ENCODE data around the gene ITPR1. TPM values are rescaled to one million over a fixed set of nuclear protein-coding genes. Genes with fewer than 3 reads are reported as not detected.

Gene ITPR1
- total RNA-seq, 1 donor from 2014 or later = 6.7 TPM

DNA sequence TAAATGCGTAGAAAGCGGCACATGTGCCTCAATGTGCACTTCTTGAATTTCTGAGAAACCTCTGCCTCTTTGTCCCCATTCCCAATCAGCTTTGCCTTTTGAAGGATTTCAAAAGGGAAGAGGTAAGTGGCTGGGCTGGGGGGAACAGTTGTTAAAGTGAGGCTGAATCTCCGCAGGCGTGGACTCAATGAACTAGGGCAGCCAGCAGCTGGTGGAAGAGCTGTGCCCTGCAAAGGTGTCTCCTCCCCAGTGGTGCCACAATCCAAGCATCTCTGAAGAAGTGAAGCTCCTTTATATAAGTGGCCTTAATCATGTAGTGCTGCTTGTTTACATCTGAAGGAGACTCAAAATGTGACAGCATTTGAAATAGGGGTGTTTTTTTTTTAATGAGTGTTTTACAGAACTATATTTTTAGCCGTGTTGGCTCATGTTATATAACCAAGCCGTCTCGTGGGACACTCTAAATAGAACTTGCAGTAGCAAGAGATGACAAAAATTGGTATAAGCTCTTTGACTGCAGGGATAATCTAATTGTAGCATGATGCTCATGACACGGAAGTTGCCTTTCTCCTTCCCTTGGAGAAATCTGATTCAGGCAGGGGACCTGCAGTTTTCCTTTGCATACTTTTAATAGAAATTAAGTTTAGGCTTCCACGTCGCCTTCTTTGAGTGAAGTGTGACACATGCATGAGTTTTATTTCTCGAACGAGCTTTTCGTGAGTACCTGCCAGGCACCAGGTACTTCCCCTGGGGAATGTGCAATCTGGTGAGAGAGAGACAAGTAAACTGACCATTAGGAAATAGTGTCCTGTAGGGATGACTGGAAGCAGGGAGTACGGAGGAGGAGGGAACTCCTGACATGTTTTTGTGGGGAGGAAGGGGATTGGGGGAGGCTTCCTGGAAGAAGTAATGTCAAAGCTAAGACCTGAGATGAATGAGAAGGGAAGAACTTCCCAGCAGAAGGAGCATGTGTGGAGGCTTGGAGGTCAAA, 306.4 kb downstream of the ITPR1 start:
- H3K9me3 Mint-ChIP-seq (ENCODE audit: unreplicated experiment) = peaks cover 4% of the 10 kb centered on the region
- peaks cover 18% of the 10 kb centered on the region for H3K4me1 Mint-ChIP-seq (ENCODE audit: low read depth, unreplicated experiment)
- no peak overlapping the region for H3K4me3 ChIP-seq (ENCODE audit: insufficient read depth, low read depth, low read length)
- H3K27ac ChIP-seq (ENCODE audit: low read depth, low read length) = no peak overlapping the region
- no peaks in the 10 kb centered on the region for H3K27me3 ChIP-seq (ENCODE audit: insufficient read depth, low read length)
- no peaks in the 10 kb centered on the region for H3K9me3 ChIP-seq (ENCODE audit: insufficient read depth, low read depth, low read length)
- H3K79me2 ChIP-seq (ENCODE audit: insufficient read depth, low read length) = no peaks in the 10 kb centered on the region
- H3K36me3 Mint-ChIP-seq (ENCODE audit: low read depth, unreplicated experiment) = peaks cover 8% of the 10 kb centered on the region
- no peaks in the 10 kb centered on the region for H4K20me1 ChIP-seq (ENCODE audit: insufficient read depth, low read length)
- FAIRE-seq (no peak), DNase-seq (ENCODE audit: low read depth) (no peak)
- no peak overlapping the region for H3K4me3 Mint-ChIP-seq (ENCODE audit: unreplicated experiment)
- H3K36me3 ChIP-seq (ENCODE audit: insufficient read depth, low read length) = no peaks in the 10 kb centered on the region
- H3K9ac ChIP-seq (ENCODE audit: low read length) = no peak overlapping the region
- no peak for TF ChIP-seq EZH2 (IDR thresholded peaks at IDR 0.05; ENCODE audit: insufficient read depth, low read length)
- TF ChIP-seq, protein P1, sequence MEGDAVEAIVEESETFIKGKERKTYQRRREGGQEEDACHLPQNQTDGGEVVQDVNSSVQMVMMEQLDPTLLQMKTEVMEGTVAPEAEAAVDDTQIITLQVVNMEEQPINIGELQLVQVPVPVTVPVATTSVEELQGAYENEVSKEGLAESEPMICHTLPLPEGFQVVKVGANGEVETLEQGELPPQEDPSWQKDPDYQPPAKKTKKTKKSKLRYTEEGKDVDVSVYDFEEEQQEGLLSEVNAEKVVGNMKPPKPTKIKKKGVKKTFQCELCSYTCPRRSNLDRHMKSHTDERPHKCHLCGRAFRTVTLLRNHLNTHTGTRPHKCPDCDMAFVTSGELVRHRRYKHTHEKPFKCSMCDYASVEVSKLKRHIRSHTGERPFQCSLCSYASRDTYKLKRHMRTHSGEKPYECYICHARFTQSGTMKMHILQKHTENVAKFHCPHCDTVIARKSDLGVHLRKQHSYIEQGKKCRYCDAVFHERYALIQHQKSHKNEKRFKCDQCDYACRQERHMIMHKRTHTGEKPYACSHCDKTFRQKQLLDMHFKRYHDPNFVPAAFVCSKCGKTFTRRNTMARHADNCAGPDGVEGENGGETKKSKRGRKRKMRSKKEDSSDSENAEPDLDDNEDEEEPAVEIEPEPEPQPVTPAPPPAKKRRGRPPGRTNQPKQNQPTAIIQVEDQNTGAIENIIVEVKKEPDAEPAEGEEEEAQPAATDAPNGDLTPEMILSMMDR (IDR thresholded peaks at IDR 0.05; ENCODE audit: insufficient read depth, low read depth, low read length) = no peak
- no peak overlapping the region for H3K27ac Mint-ChIP-seq (ENCODE audit: unreplicated experiment)
- no peak overlapping the region for H2AFZ ChIP-seq (ENCODE audit: low read depth, low read length)
- peaks cover 16% of the 10 kb centered on the region for H3K27me3 Mint-ChIP-seq (ENCODE audit: low read depth, unreplicated experiment)
- H3K4me1 ChIP-seq (ENCODE audit: insufficient read depth, low read length) = no peaks in the 10 kb centered on the region
- no peak overlapping the region for H3K4me2 ChIP-seq (ENCODE audit: low read length)

DNA sequence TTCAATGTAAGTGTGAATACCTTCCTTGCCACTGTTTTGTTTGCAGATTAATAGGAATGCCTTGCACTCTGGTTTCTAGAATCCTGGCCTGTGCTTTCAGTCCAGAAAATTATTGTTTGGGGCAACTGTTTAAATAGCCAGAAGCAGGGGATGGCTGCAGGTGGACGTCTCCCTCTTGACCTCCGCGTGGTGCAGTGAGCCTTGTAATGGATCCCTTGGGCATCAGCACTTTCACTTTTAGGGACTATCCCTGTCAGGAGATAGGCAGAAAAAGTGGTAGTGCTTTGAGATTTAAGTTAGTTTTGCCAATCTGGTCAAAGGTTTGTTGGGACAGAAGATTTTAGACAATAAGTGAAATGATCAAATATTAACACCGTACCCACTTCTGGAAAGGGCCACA, 307.4 kb downstream of the ITPR1 start:
- peaks cover 8% of the 10 kb centered on the region for H3K36me3 Mint-ChIP-seq (ENCODE audit: low read depth, unreplicated experiment)
- Histone ChIP-seq H3K9me3 (ENCODE audit: insufficient read depth, low read depth, low read length) (no peaks in the 10 kb centered on the region), H3K79me2 (ENCODE audit: insufficient read depth, low read length) (no peaks in the 10 kb centered on the region), H3K4me3 (ENCODE audit: insufficient read depth, low read depth, low read length) (no peak overlapping the region), H3K27me3 (ENCODE audit: insufficient read depth, low read length) (no peaks in the 10 kb centered on the region), H3K4me2 (ENCODE audit: low read length) (no peak overlapping the region), H2AFZ (ENCODE audit: low read depth, low read length) (no peak overlapping the region), H3K4me1 (ENCODE audit: insufficient read depth, low read length) (no peaks in the 10 kb centered on the region), H3K36me3 (ENCODE audit: insufficient read depth, low read length) (no peaks in the 10 kb centered on the region), H3K27ac (ENCODE audit: low read depth, low read length) (no peak overlapping the region), H3K9ac (ENCODE audit: low read length) (no peak overlapping the region), H4K20me1 (ENCODE audit: insufficient read depth, low read length) (no peaks in the 10 kb centered on the region)
- H3K9me3 Mint-ChIP-seq (ENCODE audit: unreplicated experiment) = peaks cover 4% of the 10 kb centered on the region
- no peak for FAIRE-seq
- H3K4me3 Mint-ChIP-seq (ENCODE audit: unreplicated experiment) = no peak overlapping the region
- no peak for TF ChIP-seq EZH2 (IDR thresholded peaks at IDR 0.05; ENCODE audit: insufficient read depth, low read length)
- TF ChIP-seq, protein P1 (IDR thresholded peaks at IDR 0.05; ENCODE audit: insufficient read depth, low read depth, low read length) = no peak
- no peak overlapping the region for H3K27ac Mint-ChIP-seq (ENCODE audit: unreplicated experiment)
- H3K27me3 Mint-ChIP-seq (ENCODE audit: low read depth, unreplicated experiment) = peaks cover 16% of the 10 kb centered on the region
- H3K4me1 Mint-ChIP-seq (ENCODE audit: low read depth, unreplicated experiment) = peaks cover 13% of the 10 kb centered on the region
- DNase-seq (ENCODE audit: low read depth) = no peak

DNA sequence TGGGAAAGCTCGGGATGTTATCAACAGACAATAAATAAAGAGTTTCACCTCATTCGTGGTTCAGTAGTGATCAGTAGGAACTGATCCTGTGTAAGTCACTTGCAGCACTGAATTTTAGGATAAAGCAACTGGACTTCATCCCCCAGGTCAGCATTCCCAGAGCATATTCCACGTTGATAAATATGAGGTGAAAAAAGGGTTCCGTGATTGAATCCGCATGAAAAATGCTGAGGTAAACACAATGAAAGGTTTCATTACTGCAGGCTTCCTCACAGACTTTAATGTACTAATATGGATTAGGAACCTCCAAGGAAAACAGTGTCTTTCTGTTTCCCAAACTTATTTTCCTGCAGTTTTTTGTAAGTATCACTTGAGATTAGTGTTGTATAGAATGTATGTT, 308.7 kb downstream of the ITPR1 start:
- H3K4me2 ChIP-seq (ENCODE audit: low read length) = no peak overlapping the region
- no peak for FAIRE-seq
- no peak overlapping the region for H3K9ac ChIP-seq (ENCODE audit: low read length)
- H3K4me3 ChIP-seq (ENCODE audit: insufficient read depth, low read depth, low read length) = no peak overlapping the region
- Mint-ChIP-seq H3K27me3 (ENCODE audit: low read depth, unreplicated experiment) (peaks cover 18% of the 10 kb centered on the region), H3K4me3 (ENCODE audit: unreplicated experiment) (no peak overlapping the region), H3K4me1 (ENCODE audit: low read depth, unreplicated experiment) (peaks cover 4% of the 10 kb centered on the region), H3K9me3 (ENCODE audit: unreplicated experiment) (peaks cover 6% of the 10 kb centered on the region), H3K27ac (ENCODE audit: unreplicated experiment) (no peak overlapping the region), H3K36me3 (ENCODE audit: low read depth, unreplicated experiment) (peaks cover 11% of the 10 kb centered on the region)
- no peak overlapping the region for H3K27ac ChIP-seq (ENCODE audit: low read depth, low read length)
- no peaks in the 10 kb centered on the region for H3K9me3 ChIP-seq (ENCODE audit: insufficient read depth, low read depth, low read length)
- no peaks in the 10 kb centered on the region for H3K79me2 ChIP-seq (ENCODE audit: insufficient read depth, low read length)
- no peaks in the 10 kb centered on the region for H3K27me3 ChIP-seq (ENCODE audit: insufficient read depth, low read length)
- no peak for DNase-seq (ENCODE audit: low read depth)
- no peaks in the 10 kb centered on the region for H4K20me1 ChIP-seq (ENCODE audit: insufficient read depth, low read length)
- no peak overlapping the region for H2AFZ ChIP-seq (ENCODE audit: low read depth, low read length)
- no peaks in the 10 kb centered on the region for H3K4me1 ChIP-seq (ENCODE audit: insufficient read depth, low read length)
- TF ChIP-seq, protein P1 (IDR thresholded peaks at IDR 0.05; ENCODE audit: insufficient read depth, low read depth, low read length) = no peak
- H3K36me3 ChIP-seq (ENCODE audit: insufficient read depth, low read length) = no peaks in the 10 kb centered on the region
